HEK293 (cell line): ENCODE results near the gene PPP4C.

Experiments used
- CTCF ChIA-PET: fragments of 350-600 bp; formaldehyde crosslinking; extraction: SDS; loops from one replicate; lab custom pipeline; 2021; ENCODE audit warnings: antibody characterized with exemption; lab: Yijun Ruan, JAX
- POLR2A ChIA-PET: fragments of 300-600 bp; formaldehyde crosslinking; extraction: SDS; loops from one replicate; lab custom pipeline; 2020; ENCODE audit warnings: antibody characterized with exemption, inconsistent platforms; lab: Yijun Ruan, JAX
- H3K27ac ChIP-seq: fragments of 200-500 bp; sonication (Bioruptor generic); 2 replicates; pipeline ENCODE4 v1.5.1; 2014; ENCODE audit warnings: low read depth, low read length, control low read depth, inconsistent platforms; ENCODE audit errors: extremely low read depth
- H3K36me3 ChIP-seq, 2 experiments: fragments of 200-500 bp in 1 of 2; sonication (Bioruptor generic) in 1 of 2; 1 replicate in 1 of 2; 2 replicates in 1 of 2; pipeline ENCODE4 v1.5.1; 2014 to 2017; ENCODE audit warnings: inconsistent platforms in 2 of 2, low read length in 2 of 2; ENCODE audit not compliant: control insufficient read depth in 2 of 2, insufficient read depth in 1 of 2
- H3K4me1 ChIP-seq: fragments of 200-500 bp; sonication (Bioruptor generic); 2 replicates; pipeline ENCODE4 v1.5.1; 2014; ENCODE audit warnings: mild to moderate bottlenecking, low read length, inconsistent platforms; ENCODE audit not compliant: control insufficient read depth, insufficient read depth
- H3K4me3 ChIP-seq: 2 replicates; pipeline ENCODE4 v1.5.1; 2011; ENCODE audit warnings: low read depth, mild to moderate bottlenecking, control low read depth, low read length, moderate library complexity
- H3K9me3 ChIP-seq: fragments of 200-500 bp; sonication (Bioruptor generic); 2 replicates; pipeline ENCODE4 v1.5.1; 2014; ENCODE audit warnings: low read depth, low read length, inconsistent platforms; ENCODE audit not compliant: control insufficient read depth, insufficient read depth
- SETDB1 ChIP-seq: IDR thresholded peaks from one replicate; pipeline ENCODE4 v1.6.1; 2017; ENCODE audit warnings: mild to moderate bottlenecking, low read length, moderate library complexity, mixed read lengths; ENCODE audit not compliant: insufficient read length
- TRIM28 ChIP-seq: IDR thresholded peaks from 2 replicates; pipeline ENCODE4 v1.6.1; 2011; ENCODE audit warnings: low read length, control low read depth, borderline replicate concordance
- YY2 ChIP-seq: fragments of 450-650 bp; formaldehyde crosslinking; IDR thresholded peaks from 2 replicates; pipeline ENCODE4 v1.5.1; 2016; ENCODE audit warnings: missing biosample characterization, missing genetic modification characterization
- ZBTB21 ChIP-seq: fragments of 450-650 bp; formaldehyde crosslinking; IDR thresholded peaks from 2 replicates; pipeline ENCODE4 v1.5.1; 2017; ENCODE audit warnings: missing biosample characterization, missing genetic modification characterization
- ZIC2 ChIP-seq: fragments of 450-650 bp; formaldehyde crosslinking; IDR thresholded peaks from 2 replicates; pipeline ENCODE4 v1.5.1; 2016; ENCODE audit warnings: missing biosample characterization, missing genetic modification characterization
- ZNF155 ChIP-seq: fragments of 450-650 bp; formaldehyde crosslinking; IDR thresholded peaks from 2 replicates; pipeline ENCODE4 v1.5.1; 2016; ENCODE audit warnings: missing biosample characterization, missing genetic modification characterization
- ZNF184 ChIP-seq: fragments of 450-650 bp; IDR thresholded peaks from 2 replicates; pipeline ENCODE4 v1.5.1; 2018; ENCODE audit warnings: missing biosample characterization, mild to moderate bottlenecking, missing genetic modification characterization
- ZNF341 ChIP-seq: fragments of 450-650 bp; formaldehyde crosslinking; IDR thresholded peaks from 2 replicates; pipeline ENCODE4; 2016; ENCODE audit warnings: low read depth, missing biosample characterization, missing genetic modification characterization
- ZNF610 ChIP-seq: fragments of 450-650 bp; formaldehyde crosslinking; IDR thresholded peaks from 2 replicates; pipeline ENCODE4 v1.5.1; 2016; ENCODE audit warnings: missing biosample characterization, missing genetic modification characterization, borderline replicate concordance
- ZNF658 ChIP-seq: fragments of 450-650 bp; formaldehyde crosslinking; IDR thresholded peaks from 2 replicates; pipeline ENCODE4; 2016; ENCODE audit warnings: missing biosample characterization, missing genetic modification characterization
- ZNF660 ChIP-seq: fragments of 450-650 bp; IDR thresholded peaks from 2 replicates; pipeline ENCODE4 v1.5.1; 2018; ENCODE audit warnings: missing biosample characterization, mild to moderate bottlenecking, missing genetic modification characterization
- TF ChIP-seq, protein P1 (sequence below): fragments of 450-650 bp; formaldehyde crosslinking; IDR thresholded peaks from 2 replicates; pipeline ENCODE4 v1.5.1; 2016; ENCODE audit warnings: missing biosample characterization, missing genetic modification characterization, borderline replicate concordance
- TF ChIP-seq, protein P2 (sequence below): fragments of 450-650 bp; formaldehyde crosslinking; IDR thresholded peaks from 2 replicates; pipeline ENCODE4 v1.5.1; 2017; ENCODE audit warnings: missing biosample characterization, missing genetic modification characterization
- TF ChIP-seq, protein P3 (sequence below): fragments of 450-650 bp; formaldehyde crosslinking; conservative IDR thresholded peaks from 2 replicates; pipeline ENCODE4 v1.5.1; 2016; ENCODE audit warnings: low read depth, missing biosample characterization, missing genetic modification characterization
- TF ChIP-seq, protein P4 (sequence below): IDR thresholded peaks from 2 replicates; pipeline ENCODE4 v1.6.1; 2011; ENCODE audit warnings: mild to moderate bottlenecking, low read depth, low read length, borderline replicate concordance

PPP4C gene

DNA sequence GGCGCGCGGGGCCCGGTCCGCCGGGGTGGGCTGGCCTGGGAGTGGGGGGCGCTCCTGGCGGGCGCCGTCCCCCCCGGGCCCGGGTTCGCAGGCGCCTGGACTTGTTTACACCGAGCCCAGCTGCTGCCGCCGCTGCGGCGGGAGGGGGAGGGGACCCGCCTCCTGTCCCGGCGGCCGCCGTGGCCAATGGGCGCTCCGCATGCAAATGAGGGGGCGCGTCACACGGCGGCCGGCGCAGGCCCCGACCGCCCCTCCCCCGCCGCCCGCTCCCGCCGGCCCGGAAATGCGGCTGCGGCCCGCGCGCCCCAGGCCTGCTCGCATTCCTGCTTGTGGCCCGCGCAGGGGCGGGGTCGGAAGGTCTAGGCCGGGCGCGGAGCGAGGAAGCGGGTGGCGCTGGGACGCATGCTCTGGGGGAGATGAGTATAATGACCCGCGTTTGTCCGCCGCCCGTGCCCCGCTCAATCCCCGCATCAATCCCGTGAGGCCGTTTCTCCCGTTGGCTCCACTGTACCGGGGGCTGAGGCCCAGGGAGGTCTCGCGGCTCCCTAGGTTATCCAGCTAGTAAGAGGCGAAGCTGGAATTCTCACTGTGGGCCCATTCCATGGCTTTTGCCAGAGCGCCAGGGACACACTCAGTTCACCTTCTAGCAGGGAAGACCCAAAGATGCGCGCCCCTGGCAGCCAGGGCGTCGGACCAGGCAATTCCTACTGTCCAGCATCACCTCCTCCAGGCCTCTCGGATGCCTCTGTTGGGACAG is 20.5 kb downstream of the PPP4C start, which contains the start of gene YPEL3 (continued):
- peak; percentile 41; the same call in 1 of the 2 replicates for TF ChIP-seq ZIC2 (tag by site-specific recombination)
- TF ChIP-seq, protein P1, sequence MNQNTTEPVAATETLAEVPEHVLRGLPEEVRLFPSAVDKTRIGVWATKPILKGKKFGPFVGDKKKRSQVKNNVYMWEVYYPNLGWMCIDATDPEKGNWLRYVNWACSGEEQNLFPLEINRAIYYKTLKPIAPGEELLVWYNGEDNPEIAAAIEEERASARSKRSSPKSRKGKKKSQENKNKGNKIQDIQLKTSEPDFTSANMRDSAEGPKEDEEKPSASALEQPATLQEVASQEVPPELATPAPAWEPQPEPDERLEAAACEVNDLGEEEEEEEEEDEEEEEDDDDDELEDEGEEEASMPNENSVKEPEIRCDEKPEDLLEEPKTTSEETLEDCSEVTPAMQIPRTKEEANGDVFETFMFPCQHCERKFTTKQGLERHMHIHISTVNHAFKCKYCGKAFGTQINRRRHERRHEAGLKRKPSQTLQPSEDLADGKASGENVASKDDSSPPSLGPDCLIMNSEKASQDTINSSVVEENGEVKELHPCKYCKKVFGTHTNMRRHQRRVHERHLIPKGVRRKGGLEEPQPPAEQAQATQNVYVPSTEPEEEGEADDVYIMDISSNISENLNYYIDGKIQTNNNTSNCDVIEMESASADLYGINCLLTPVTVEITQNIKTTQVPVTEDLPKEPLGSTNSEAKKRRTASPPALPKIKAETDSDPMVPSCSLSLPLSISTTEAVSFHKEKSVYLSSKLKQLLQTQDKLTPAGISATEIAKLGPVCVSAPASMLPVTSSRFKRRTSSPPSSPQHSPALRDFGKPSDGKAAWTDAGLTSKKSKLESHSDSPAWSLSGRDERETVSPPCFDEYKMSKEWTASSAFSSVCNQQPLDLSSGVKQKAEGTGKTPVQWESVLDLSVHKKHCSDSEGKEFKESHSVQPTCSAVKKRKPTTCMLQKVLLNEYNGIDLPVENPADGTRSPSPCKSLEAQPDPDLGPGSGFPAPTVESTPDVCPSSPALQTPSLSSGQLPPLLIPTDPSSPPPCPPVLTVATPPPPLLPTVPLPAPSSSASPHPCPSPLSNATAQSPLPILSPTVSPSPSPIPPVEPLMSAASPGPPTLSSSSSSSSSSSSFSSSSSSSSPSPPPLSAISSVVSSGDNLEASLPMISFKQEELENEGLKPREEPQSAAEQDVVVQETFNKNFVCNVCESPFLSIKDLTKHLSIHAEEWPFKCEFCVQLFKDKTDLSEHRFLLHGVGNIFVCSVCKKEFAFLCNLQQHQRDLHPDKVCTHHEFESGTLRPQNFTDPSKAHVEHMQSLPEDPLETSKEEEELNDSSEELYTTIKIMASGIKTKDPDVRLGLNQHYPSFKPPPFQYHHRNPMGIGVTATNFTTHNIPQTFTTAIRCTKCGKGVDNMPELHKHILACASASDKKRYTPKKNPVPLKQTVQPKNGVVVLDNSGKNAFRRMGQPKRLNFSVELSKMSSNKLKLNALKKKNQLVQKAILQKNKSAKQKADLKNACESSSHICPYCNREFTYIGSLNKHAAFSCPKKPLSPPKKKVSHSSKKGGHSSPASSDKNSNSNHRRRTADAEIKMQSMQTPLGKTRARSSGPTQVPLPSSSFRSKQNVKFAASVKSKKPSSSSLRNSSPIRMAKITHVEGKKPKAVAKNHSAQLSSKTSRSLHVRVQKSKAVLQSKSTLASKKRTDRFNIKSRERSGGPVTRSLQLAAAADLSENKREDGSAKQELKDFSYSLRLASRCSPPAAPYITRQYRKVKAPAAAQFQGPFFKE = no peak

DNA sequence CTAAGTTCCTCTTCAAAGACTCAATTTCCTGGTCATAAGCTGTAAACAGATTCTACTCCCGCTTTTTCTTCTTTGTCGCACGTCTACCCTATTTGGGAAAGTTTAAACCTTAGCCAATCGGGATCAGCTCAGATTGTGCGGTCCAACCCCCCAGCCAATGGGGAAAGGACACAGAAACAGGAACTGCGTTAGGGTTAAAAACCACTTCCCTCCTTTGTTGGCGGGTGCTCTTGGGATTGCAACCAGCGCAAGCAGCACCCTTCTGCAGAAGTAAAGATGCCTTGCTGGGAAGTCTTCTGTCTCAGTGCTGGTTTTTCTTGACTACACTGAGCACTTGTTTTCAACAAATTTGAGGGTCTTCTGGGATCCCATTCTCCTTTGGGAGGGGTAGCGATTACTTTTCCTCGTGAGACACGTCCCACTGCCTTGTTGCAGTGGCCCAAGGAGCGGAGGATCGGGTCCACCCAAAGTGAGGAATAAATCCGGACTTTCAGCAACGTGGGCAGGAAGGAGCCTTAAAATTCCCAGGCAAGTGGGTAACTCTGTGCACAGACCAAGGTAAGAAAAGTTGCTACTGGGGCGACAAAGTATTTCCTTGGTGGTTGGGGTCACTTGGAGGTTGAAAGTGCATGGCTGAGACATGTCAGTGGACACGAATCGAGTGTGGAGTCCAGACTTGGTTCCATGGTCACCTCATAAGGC is 21.2 kb downstream of the PPP4C start:
- ChIA-PET CTCF (interaction anchor here (0.5 to 1.0 kb wide), 3 partner anchors 15 to 249 kb away, joined by 3 read pairs; no protein-coding TSS in a partner anchor), POLR2A (interaction anchor here (1.2 to 1.3 kb wide), 2 partner anchors 32 to 321 kb away, joined by 3 to 4 read pairs; partner anchors contain the start of gene ALDOA)
- no peak overlapping the region for H3K27ac ChIP-seq

More for the DNA sequence above, 21.2 kb downstream of the PPP4C start:
- H3K9me3 ChIP-seq = no peaks in the 10 kb centered on the region
- peaks cover 0 to 15% of the 10 kb centered on the region in 2 experiments; a peak in 1 of 3 replicates for H3K36me3 ChIP-seq
- H3K4me3 ChIP-seq = no peak overlapping the region
- H3K4me1 ChIP-seq = no peaks in the 10 kb centered on the region
- no peak for TF ChIP-seq ZBTB21 (tag by site-specific recombination)
- TF ChIP-seq ZNF155 (tag by site-specific recombination) = no peak
- peak; percentile 100 for TF ChIP-seq SETDB1
- peak; percentile 99; the same call in 1 of the 2 replicates for TF ChIP-seq TRIM28
- no peak for TF ChIP-seq ZNF341 (tag by site-specific recombination)
- TF ChIP-seq, protein P2, sequence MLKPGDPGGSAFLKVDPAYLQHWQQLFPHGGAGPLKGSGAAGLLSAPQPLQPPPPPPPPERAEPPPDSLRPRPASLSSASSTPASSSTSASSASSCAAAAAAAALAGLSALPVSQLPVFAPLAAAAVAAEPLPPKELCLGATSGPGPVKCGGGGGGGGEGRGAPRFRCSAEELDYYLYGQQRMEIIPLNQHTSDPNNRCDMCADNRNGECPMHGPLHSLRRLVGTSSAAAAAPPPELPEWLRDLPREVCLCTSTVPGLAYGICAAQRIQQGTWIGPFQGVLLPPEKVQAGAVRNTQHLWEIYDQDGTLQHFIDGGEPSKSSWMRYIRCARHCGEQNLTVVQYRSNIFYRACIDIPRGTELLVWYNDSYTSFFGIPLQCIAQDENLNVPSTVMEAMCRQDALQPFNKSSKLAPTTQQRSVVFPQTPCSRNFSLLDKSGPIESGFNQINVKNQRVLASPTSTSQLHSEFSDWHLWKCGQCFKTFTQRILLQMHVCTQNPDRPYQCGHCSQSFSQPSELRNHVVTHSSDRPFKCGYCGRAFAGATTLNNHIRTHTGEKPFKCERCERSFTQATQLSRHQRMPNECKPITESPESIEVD (tag by site-specific recombination) = no peak
- 0 out of 2 replicates have a peak, but pooled peaks have one; percentile 0 for TF ChIP-seq ZNF184
- TF ChIP-seq, protein P3, sequence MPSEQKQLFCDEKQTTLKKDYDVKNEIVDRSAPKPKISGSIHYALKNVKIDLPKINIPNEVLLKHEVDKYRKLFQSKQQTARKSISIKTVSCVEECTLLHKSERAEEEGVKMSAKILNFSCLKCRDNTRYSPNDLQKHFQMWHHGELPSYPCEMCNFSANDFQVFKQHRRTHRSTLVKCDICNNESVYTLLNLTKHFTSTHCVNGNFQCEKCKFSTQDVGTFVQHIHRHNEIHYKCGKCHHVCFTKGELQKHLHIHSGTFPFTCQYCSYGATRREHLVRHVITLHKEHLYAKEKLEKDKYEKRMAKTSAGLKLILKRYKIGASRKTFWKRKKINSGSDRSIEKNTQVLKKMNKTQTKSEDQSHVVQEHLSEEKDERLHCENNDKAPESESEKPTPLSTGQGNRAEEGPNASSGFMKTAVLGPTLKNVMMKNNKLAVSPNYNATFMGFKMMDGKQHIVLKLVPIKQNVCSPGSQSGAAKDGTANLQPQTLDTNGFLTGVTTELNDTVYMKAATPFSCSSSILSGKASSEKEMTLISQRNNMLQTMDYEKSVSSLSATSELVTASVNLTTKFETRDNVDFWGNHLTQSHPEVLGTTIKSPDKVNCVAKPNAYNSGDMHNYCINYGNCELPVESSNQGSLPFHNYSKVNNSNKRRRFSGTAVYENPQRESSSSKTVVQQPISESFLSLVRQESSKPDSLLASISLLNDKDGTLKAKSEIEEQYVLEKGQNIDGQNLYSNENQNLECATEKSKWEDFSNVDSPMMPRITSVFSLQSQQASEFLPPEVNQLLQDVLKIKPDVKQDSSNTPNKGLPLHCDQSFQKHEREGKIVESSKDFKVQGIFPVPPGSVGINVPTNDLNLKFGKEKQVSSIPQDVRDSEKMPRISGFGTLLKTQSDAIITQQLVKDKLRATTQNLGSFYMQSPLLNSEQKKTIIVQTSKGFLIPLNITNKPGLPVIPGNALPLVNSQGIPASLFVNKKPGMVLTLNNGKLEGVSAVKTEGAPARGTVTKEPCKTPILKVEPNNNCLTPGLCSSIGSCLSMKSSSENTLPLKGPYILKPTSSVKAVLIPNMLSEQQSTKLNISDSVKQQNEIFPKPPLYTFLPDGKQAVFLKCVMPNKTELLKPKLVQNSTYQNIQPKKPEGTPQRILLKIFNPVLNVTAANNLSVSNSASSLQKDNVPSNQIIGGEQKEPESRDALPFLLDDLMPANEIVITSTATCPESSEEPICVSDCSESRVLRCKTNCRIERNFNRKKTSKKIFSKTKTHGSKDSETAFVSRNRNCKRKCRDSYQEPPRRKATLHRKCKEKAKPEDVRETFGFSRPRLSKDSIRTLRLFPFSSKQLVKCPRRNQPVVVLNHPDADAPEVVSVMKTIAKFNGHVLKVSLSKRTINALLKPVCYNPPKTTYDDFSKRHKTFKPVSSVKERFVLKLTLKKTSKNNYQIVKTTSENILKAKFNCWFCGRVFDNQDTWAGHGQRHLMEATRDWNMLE (tag by site-specific recombination) = no peak
- TF ChIP-seq ZNF660 = no peak
- 0 out of 2 replicates have a peak, but pooled peaks have one; percentile 11 for TF ChIP-seq ZNF610
- TF ChIP-seq ZNF658 (tag by site-specific recombination) = no peak
- TF ChIP-seq, protein P4, sequence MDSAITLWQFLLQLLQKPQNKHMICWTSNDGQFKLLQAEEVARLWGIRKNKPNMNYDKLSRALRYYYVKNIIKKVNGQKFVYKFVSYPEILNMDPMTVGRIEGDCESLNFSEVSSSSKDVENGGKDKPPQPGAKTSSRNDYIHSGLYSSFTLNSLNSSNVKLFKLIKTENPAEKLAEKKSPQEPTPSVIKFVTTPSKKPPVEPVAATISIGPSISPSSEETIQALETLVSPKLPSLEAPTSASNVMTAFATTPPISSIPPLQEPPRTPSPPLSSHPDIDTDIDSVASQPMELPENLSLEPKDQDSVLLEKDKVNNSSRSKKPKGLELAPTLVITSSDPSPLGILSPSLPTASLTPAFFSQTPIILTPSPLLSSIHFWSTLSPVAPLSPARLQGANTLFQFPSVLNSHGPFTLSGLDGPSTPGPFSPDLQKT = no peak
- TF ChIP-seq YY2 = no peak
